Spleen (tissue), 11 donors: Measurements from ENCODE around the gene SPG7. TPM values are rescaled to one million over a fixed set of nuclear protein-coding genes. Genes with fewer than 3 reads are reported as not detected.

Experiments used
- DNase-seq: peaks from one replicate; pipeline ENCODE4 v3.0.0-alpha.2; 2020
- H3K27ac ChIP-seq, 8 donors: fragments of 200-600 bp; sonication (generic) in 7 of 8; 1 replicate in 4 of 8; 2 replicates in 4 of 8; pipeline versions ENCODE4 v1.5.0 to v1.8.0; 2016 to 2021; ENCODE audit warnings: inconsistent platforms in 4 of 8, mild to moderate bottlenecking in 4 of 8, moderate library complexity in 1 of 8
- H3K27me3 ChIP-seq, 7 donors: fragments of 200-600 bp; sonication (generic) in 6 of 7; replicated peaks in 1 of 7; 1 replicate in 4 of 7; 2 replicates in 3 of 7; pipeline versions ENCODE4 v1.5.0 to v1.8.0; 2016 to 2021; ENCODE audit warnings: inconsistent platforms in 3 of 7, mild to moderate bottlenecking in 1 of 7
- H3K36me3 ChIP-seq, 6 donors: fragments of 200-600 bp; sonication (generic) in 5 of 6; 1 replicate in 4 of 6; 2 replicates in 2 of 6; pipeline versions ENCODE4 v1.5.0 to v1.8.0; 2016 to 2021; ENCODE audit warnings: inconsistent platforms in 2 of 6
- H3K4me1 ChIP-seq, 6 donors: fragments of 200-600 bp; sonication (generic) in 5 of 6; 1 replicate in 3 of 6; 2 replicates in 3 of 6; pipeline versions ENCODE4 v1.5.0 to v1.8.0; 2016 to 2021; ENCODE audit warnings: inconsistent platforms in 3 of 6
- H3K4me3 ChIP-seq, 8 donors: fragments of 200-600 bp; sonication (generic) in 7 of 8; 1 replicate in 4 of 8; 2 replicates in 4 of 8; pipeline versions ENCODE4 v1.5.0 to v1.8.0; 2016 to 2021; ENCODE audit warnings: inconsistent platforms in 4 of 8, mild to moderate bottlenecking in 4 of 8, moderate library complexity in 2 of 8
- H3K9me3 ChIP-seq, 8 donors: fragments of 200-600 bp; sonication (generic) in 7 of 8; 1 replicate in 4 of 8; 2 replicates in 4 of 8; pipeline versions ENCODE4 v1.5.0 to v1.8.0; 2016 to 2021; ENCODE audit warnings: inconsistent platforms in 4 of 8
- CTCF ChIP-seq, 11 experiments: fragments of 200-600 bp in 7 of 11; fragments of 450-650 bp in 4 of 11; sonication (generic) in 4 of 11; IDR thresholded peaks in 8 of 11; conservative IDR thresholded peaks in 3 of 11; 1 replicate in 7 of 11; 2 replicates in 4 of 11; pipeline versions ENCODE4 v1.4.0 to v1.8.0; 2016 to 2021; ENCODE audit warnings: antibody characterized with exemption in 11 of 11, inconsistent platforms in 4 of 11, mild to moderate bottlenecking in 1 of 11
- POLR2A ChIP-seq, 3 donors: fragments of 450-650 bp; IDR thresholded peaks; one replicate each; pipeline ENCODE4 v1.5.1; 2017; ENCODE audit warnings: antibody characterized with exemption in 3 of 3, mild to moderate bottlenecking in 1 of 3
- POLR2AphosphoS5 ChIP-seq, 3 donors: sonication (generic); formaldehyde crosslinking; IDR thresholded peaks; one replicate each; pipeline ENCODE4 v1.5.1; 2017; ENCODE audit warnings: antibody characterized with exemption in 3 of 3
- WGBS, 5 donors: extraction: QIAGEN DNeasy Blood & Tissue Kit in 3 of 5; methylation state at CpG; one replicate each; pipeline versions ENCODE4 v1.1.5 to v1.1.7; 2013 to 2018; 5-methylcytosine and 5-hydroxymethylcytosine counted together
- intact Hi-C: fragments of 100-400 bp; cut with DNase I; formaldehyde crosslinking; loops from one replicate; pipeline ENCODE4 v1.15.0; 2023; ENCODE audit warnings: low total_unique reads
- polyA plus RNA-seq, 3 donors: library from polyadenylated mRNA; stranded (reverse); fragments of 200-250 nt; gene quantifications; one replicate each; pipeline ENCODE4 v1.2.1, GENCODE V29; 2013
- small RNA-seq, 4 donors: library from RNA; depleted of rRNA; stranded (forward); fragments of <200 nt; gene quantifications; one replicate each; pipeline ENCODE3, GENCODE V24; 2016
- total RNA-seq, 7 donors: library from RNA; depleted of rRNA in 3 of 7; stranded (reverse); fragments of >200 nt in 3 of 7; fragmentation: NEBNext Ultra II Directional in 4 of 7; extraction: Animal tissue kit (Norgen Biotek cat#: 25700) in 4 of 7; gene quantifications; one replicate each; pipeline versions ENCODE4 v1.1.0 to v1.2.1, GENCODE V29; 2016 to 2021
- donor health status: healthy with polysubstance abuse.
- donor health status: DM: no; HTN: no; CAD: no; lungs with moderate emphysema.
- donor health status: DM: no; HTN: no; CAD: no.
- donor health status: Bipolar disorder and iron deficiency.
- donor health status: healthy.
- donor health status: DM: no; HTN: no; CAD: no.
- donor health status: DM: yes; HTN: yes; CAD: no.

SPG7 gene
- total and polyA plus RNA-seq, 10 donors: 64.5 to 260 (median 144) TPM

- Histone ChIP-seq H3K36me3 (no peaks in the 10 kb centered on the region), H3K4me3 (no peak overlapping the region), H3K4me1 (peaks cover 0 to 15% (median 14%) of the 10 kb centered on the region in 6 donors), H3K9me3 (no peaks in the 10 kb centered on the region), H3K27ac (no peak overlapping the region), H3K27me3 (peaks cover 0 to 26% (median 6%) of the 10 kb centered on the region in 7 donors)
- WGBS, 5 donors: 81 to 96% (median 88%) methylated on average over 7 to 9 of the region's 9 CpGs
- DNase-seq: no peak
- TF ChIP-seq CTCF (IDR thresholded peaks at IDR 0.05 in 8 of 11, conservative IDR thresholded peaks at IDR 0.05 in 3 of 11) (no peak), POLR2A (IDR thresholded peaks at IDR 0.05) (no peak), POLR2AphosphoS5 (IDR thresholded peaks at IDR 0.05) (no peak)
- intact Hi-C loops: no loop called here
Observed at GRCh38 chr16:89606006-89606405, 97.8 kb downstream of the SPG7 start.

Small RNA genes lying within 50 kb of the gene (small RNA-seq; reads per million reads assigned to genes)
- gene SNORD68: 0 reads per million in 4 donors

Other genes starting within 250 kb of the SPG7 start
- gene ANKRD11, start 17.8 kb upstream of the SPG7 start, total RNA-seq: 100 to 1,000 TPM; 105 to 203 (median 136) TPM
- gene ANKRD11, start 17.8 kb upstream of the SPG7 start, polyA plus RNA-seq: 10 to 100 TPM; 29.0 to 60.0 (median 37.8) TPM
- 1,000 to 10,000 TPM; 2,154 to 6,842 (median 2,799) TPM for gene RPL13, start 52.3 kb downstream of the SPG7 start, total RNA-seq
- gene RPL13, start 52.3 kb downstream of the SPG7 start, polyA plus RNA-seq: over 10,000 TPM; 13,171 to 16,278 (median 14,011) TPM
- gene CPNE7, start 67.4 kb downstream of the SPG7 start, total RNA-seq: 1 to 10 TPM in 3 of 7 donors, under 1 TPM in 3, not detected in 1; 0.37 to 2.2 (median 1.0) TPM
- 1 to 10 TPM; 2.9 to 4.3 (median 3.7) TPM for gene CPNE7, start 67.4 kb downstream of the SPG7 start, polyA plus RNA-seq
- 10 to 100 TPM in 1 of 7 donors, 1 to 10 TPM in 5, under 1 TPM in 1; 0.57 to 39.5 (median 4.0) TPM for gene DPEP1, start 105.2 kb downstream of the SPG7 start, total RNA-seq
- gene DPEP1, start 105.2 kb downstream of the SPG7 start, polyA plus RNA-seq: 1 to 10 TPM in 1 of 3 donors, under 1 TPM in 2; 0.33 to 2.0 (median 0.83) TPM
- 10 to 100 TPM; 44.4 to 96.2 (median 79.0) TPM for gene CHMP1A, start 149.3 kb downstream of the SPG7 start, total RNA-seq
- gene CHMP1A, start 149.3 kb downstream of the SPG7 start, polyA plus RNA-seq: 10 to 100 TPM; 54.2 to 90.5 (median 63.6) TPM
- 1 to 10 TPM; 2.9 to 5.7 (median 4.7) TPM for gene SPATA33, start 149.4 kb downstream of the SPG7 start, total RNA-seq
- 1 to 10 TPM; 3.8 to 7.0 (median 4.9) TPM for gene SPATA33, start 149.4 kb downstream of the SPG7 start, polyA plus RNA-seq
- gene CDK10, start 178.3 kb downstream of the SPG7 start, total RNA-seq: 100 to 1,000 TPM in 2 of 7 donors, 10 to 100 TPM in 5; 47.6 to 114 (median 76.3) TPM
- 100 to 1,000 TPM in 2 of 3 donors, 10 to 100 TPM in 1; 74.4 to 201 (median 134) TPM for gene CDK10, start 178.3 kb downstream of the SPG7 start, polyA plus RNA-seq
- 10 to 100 TPM in 6 of 7 donors, 1 to 10 TPM in 1; 6.8 to 16.9 (median 10.5) TPM for gene SPATA2L, start 193.3 kb downstream of the SPG7 start, total RNA-seq
- 1 to 10 TPM; 4.6 to 6.3 (median 5.7) TPM for gene SPATA2L, start 193.3 kb downstream of the SPG7 start, polyA plus RNA-seq
- 10 to 100 TPM in 6 of 7 donors, 1 to 10 TPM in 1; 6.0 to 28.8 (median 19.2) TPM for gene VPS9D1, start 212.5 kb downstream of the SPG7 start, total RNA-seq
- 10 to 100 TPM in 2 of 3 donors, 1 to 10 TPM in 1; 7.4 to 37.2 (median 34.5) TPM for gene VPS9D1, start 212.5 kb downstream of the SPG7 start, polyA plus RNA-seq
- gene ZNF276, start 213.1 kb downstream of the SPG7 start, total RNA-seq: 10 to 100 TPM; 59.0 to 83.7 (median 65.3) TPM
- 10 to 100 TPM; 28.9 to 63.6 (median 42.9) TPM for gene ZNF276, start 213.1 kb downstream of the SPG7 start, polyA plus RNA-seq